Smooth muscle cell (in vitro differentiated cells): ENCODE measurements around the gene MXRA7. TPM values are rescaled to one million over a fixed set of nuclear protein-coding genes. Genes with fewer than 3 reads are reported as not detected.

Experiments
- DNase-seq: peaks from one replicate; lab custom pipeline; 2025; ENCODE audit not compliant: unreplicated experiment; lab: John Stamatoyannopoulos, UW
- H2AFZ ChIP-seq: fragments of 200-600 bp; sonication (generic); 2 replicates; pipeline ENCODE4 v1.6.0; 2016; ENCODE audit warnings: antibody characterized with exemption, low read depth, mild to moderate bottlenecking
- H3F3A ChIP-seq: fragments of 200-600 bp; sonication (generic); 2 replicates; pipeline ENCODE4 v1.6.0; 2017; ENCODE audit warnings: antibody characterized with exemption, low read depth
- H3K27ac ChIP-seq: fragments of 200-600 bp; sonication (generic); 2 replicates; pipeline ENCODE4 v1.5.1; 2016; ENCODE audit warnings: low read depth, mild to moderate bottlenecking
- H3K27me3 ChIP-seq: fragments of 200-600 bp; sonication (generic); 2 replicates; pipeline ENCODE4 v1.6.1; 2016; ENCODE audit warnings: low read depth, mild to moderate bottlenecking
- H3K36me3 ChIP-seq: fragments of 200-600 bp; sonication (generic); 2 replicates; pipeline ENCODE4 v1.5.1; 2016; ENCODE audit warnings: low read depth
- H3K4me1 ChIP-seq: fragments of 200-600 bp; sonication (generic); 2 replicates; pipeline ENCODE4 v1.5.1; 2016; ENCODE audit warnings: low read depth
- H3K4me2 ChIP-seq: fragments of 200-600 bp; sonication (generic); 2 replicates; pipeline ENCODE4 v1.6.0; 2016; ENCODE audit warnings: mild to moderate bottlenecking
- H3K4me3 ChIP-seq: fragments of 200-600 bp; sonication (generic); 2 replicates; pipeline ENCODE4 v1.5.1; 2016; ENCODE audit warnings: mild to moderate bottlenecking
- H3K79me2 ChIP-seq: fragments of 200-600 bp; sonication (generic); 2 replicates; pipeline ENCODE4 v1.6.0; 2016; ENCODE audit warnings: low read depth, mild to moderate bottlenecking
- H3K9ac ChIP-seq: fragments of 200-600 bp; sonication (generic); 2 replicates; pipeline ENCODE4 v1.6.0; 2016; ENCODE audit warnings: low read depth
- H3K9me3 ChIP-seq: fragments of 200-600 bp; sonication (generic); replicated peaks from 2 replicates; pipeline ENCODE4 v1.5.1; 2016; ENCODE audit warnings: low read depth
- H4K20me1 ChIP-seq: fragments of 200-600 bp; sonication (generic); 2 replicates; pipeline ENCODE4 v1.6.0; 2016; ENCODE audit warnings: low read depth
- WGBS: methylation state at CpG from one replicate; pipeline ENCODE4 v1.1.7; 2016; ENCODE audit warnings: low lambda C conversion rate; 5-methylcytosine and 5-hydroxymethylcytosine counted together
- polyA plus RNA-seq: library from polyadenylated mRNA; unstranded; fragments of >200 nt; fragmentation: Nextera tagmentation; extraction: Ambion mirVana; gene quantifications from 2 replicates; pipeline ENCODE4 v1.2.1, GENCODE V29; 2016
- total RNA-seq: library from RNA; depleted of rRNA; stranded (reverse); fragments of >200 nt; gene quantifications from 2 replicates; pipeline ENCODE4 v1.2.3, GENCODE V29; 2014
- TF ChIP-seq, protein P1 (sequence below): fragments of 200-600 bp; sonication (generic); IDR thresholded peaks from 2 replicates; pipeline ENCODE4 v1.5.1; 2017; ENCODE audit warnings: borderline replicate concordance, mild to moderate bottlenecking, antibody characterized with exemption; ENCODE audit not compliant: insufficient read depth, poor library complexity, severe bottlenecking

The MXRA7 gene
- total and polyA plus RNA-seq, 2 experiments from 2014 or later: 134 to 158 TPM

DNA sequence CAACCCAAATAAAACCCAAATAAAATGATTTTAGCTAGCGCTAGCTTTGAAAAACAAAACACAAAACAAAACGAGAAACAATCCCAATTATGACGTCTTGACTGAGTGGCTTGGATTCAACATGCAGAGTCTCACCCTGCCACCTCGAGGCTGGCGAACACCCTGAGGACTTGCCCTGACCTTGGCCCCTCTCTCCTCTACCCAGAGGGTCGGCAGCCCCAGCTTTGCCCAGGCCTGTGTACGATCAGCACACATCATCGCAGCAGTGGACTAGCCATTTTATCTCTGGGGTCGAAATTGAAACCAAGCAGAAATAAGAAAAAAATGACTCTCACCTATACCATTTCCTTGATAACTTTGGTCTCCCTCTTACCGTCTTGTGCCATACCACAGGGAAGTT, 10.7 kb upstream of the MXRA7 start:
- H3K27ac ChIP-seq: no peak overlapping the region
- no peak overlapping the region for H3K4me3 ChIP-seq
- no peaks in the 10 kb centered on the region for H3K9me3 ChIP-seq
- peaks cover 45% of the 10 kb centered on the region for H3K79me2 ChIP-seq
- no peak overlapping the region for H2AFZ ChIP-seq
- H3K4me1 ChIP-seq: peaks cover 2% of the 10 kb centered on the region
- no peaks in the 10 kb centered on the region for H3K27me3 ChIP-seq
- H3K9ac ChIP-seq: no peak overlapping the region
- peaks cover 19% of the 10 kb centered on the region for H3K36me3 ChIP-seq
- no peak for DNase-seq
- H3F3A ChIP-seq: peaks cover 32% of the 10 kb centered on the region
- no peak overlapping the region for H3K4me2 ChIP-seq
- peaks cover 91% of the 10 kb centered on the region for H4K20me1 ChIP-seq
- TF ChIP-seq, protein P1, sequence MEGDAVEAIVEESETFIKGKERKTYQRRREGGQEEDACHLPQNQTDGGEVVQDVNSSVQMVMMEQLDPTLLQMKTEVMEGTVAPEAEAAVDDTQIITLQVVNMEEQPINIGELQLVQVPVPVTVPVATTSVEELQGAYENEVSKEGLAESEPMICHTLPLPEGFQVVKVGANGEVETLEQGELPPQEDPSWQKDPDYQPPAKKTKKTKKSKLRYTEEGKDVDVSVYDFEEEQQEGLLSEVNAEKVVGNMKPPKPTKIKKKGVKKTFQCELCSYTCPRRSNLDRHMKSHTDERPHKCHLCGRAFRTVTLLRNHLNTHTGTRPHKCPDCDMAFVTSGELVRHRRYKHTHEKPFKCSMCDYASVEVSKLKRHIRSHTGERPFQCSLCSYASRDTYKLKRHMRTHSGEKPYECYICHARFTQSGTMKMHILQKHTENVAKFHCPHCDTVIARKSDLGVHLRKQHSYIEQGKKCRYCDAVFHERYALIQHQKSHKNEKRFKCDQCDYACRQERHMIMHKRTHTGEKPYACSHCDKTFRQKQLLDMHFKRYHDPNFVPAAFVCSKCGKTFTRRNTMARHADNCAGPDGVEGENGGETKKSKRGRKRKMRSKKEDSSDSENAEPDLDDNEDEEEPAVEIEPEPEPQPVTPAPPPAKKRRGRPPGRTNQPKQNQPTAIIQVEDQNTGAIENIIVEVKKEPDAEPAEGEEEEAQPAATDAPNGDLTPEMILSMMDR: no peak
- 95% methylated on average over 10 of the region's 10 CpGs for WGBS

DNA sequence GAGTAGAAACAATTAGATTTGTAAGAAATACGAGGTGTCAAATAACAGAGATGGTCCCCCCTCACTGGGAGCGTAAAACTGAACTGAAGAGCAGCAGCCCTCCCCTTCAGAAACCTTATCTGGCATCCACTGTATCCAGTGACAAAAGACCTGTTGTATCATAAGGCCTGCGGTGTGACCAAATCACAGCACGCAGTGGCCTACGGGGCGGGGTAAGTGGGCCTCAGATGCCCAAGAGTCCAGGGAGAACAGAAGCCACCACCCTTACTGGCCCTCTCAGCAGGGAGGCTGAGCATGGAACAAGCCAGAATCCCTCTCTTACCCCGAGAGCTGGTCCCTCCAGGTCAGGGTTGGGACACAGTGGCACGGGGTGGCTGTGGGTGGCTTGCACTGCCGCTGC, 10.2 kb upstream of the MXRA7 start:
- WGBS: 96% methylated on average over 9 of the region's 9 CpGs
- Histone ChIP-seq H3K4me3 (no peak overlapping the region), H3K9me3 (no peaks in the 10 kb centered on the region), H3K36me3 (peaks cover 19% of the 10 kb centered on the region), H3K27ac (no peak overlapping the region), H3K27me3 (no peaks in the 10 kb centered on the region), H3K4me1 (peaks cover 2% of the 10 kb centered on the region), H4K20me1 (peaks cover 94% of the 10 kb centered on the region), H2AFZ (no peak overlapping the region), H3K4me2 (no peak overlapping the region), H3F3A (peaks cover 32% of the 10 kb centered on the region), H3K79me2 (peaks cover 45% of the 10 kb centered on the region), H3K9ac (no peak overlapping the region)
- TF ChIP-seq, protein P1: no peak
- DNase-seq: no peak

DNA sequence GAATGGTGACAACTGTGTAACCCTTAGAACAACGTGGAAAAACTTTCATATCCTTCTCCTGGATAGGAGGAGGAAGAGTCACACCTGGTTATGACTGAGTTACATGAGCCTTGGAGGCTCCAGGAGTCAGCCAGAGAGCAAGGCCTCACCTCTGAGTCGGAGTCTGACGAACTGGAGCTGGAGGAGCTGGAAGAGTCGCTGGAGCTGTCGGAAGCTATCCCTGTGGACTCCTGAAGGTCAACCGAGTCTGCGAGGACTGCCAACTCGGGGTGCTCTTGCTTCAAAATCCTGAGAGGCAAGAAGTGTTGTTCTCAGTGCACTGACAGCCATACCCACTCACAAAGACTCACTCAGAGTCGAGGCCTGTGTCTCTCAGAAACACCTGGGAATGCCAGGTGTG, 9.4 kb upstream of the MXRA7 start:
- Histone ChIP-seq H3K4me1 (peaks cover 3% of the 10 kb centered on the region), H3K27me3 (no peaks in the 10 kb centered on the region), H3K27ac (no peak overlapping the region), H3K79me2 (peaks cover 40% of the 10 kb centered on the region), H3K36me3 (peaks cover 19% of the 10 kb centered on the region), H4K20me1 (peaks cover 96% of the 10 kb centered on the region), H3K4me2 (no peak overlapping the region), H3F3A (peaks cover 32% of the 10 kb centered on the region), H2AFZ (no peak overlapping the region), H3K9ac (no peak overlapping the region), H3K9me3 (no peaks in the 10 kb centered on the region), H3K4me3 (no peak overlapping the region)
- DNase-seq: no peak
- WGBS: 99% methylated on average over 9 of the region's 9 CpGs
- TF ChIP-seq, protein P1: no peak

DNA sequence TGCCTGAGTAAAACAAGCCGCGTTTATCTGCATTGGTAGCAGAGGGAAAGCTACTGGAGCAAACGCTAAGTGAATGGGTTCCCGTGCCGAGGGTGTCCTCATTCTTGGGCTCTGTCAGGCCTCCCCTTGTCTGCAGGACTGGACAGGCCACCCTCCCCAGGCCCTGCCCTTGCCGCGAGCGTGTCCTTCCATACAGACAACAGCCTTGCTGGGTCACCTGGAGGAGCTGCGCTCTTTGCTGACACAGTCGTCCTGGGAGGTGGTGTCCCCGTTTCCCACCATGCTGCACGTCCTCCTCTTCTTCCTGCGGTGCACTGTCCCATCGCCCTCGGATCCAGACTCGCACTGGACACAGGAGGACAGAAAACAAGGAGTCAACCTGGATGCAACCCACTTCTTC, 7.8 kb upstream of the MXRA7 start:
- no peak for DNase-seq
- H3K79me2 ChIP-seq: peaks cover 23% of the 10 kb centered on the region
- H3K27ac ChIP-seq: no peak overlapping the region

More for the DNA sequence above, 7.8 kb upstream of the MXRA7 start:
- H3K4me3 ChIP-seq: no peak overlapping the region
- peaks cover 5% of the 10 kb centered on the region for H3K4me1 ChIP-seq
- no peaks in the 10 kb centered on the region for H3K27me3 ChIP-seq
- H2AFZ ChIP-seq: no peak overlapping the region
- H4K20me1 ChIP-seq: peaks cover 96% of the 10 kb centered on the region
- no peak overlapping the region for H3K4me2 ChIP-seq
- peaks cover 32% of the 10 kb centered on the region for H3F3A ChIP-seq
- H3K9me3 ChIP-seq: no peaks in the 10 kb centered on the region
- TF ChIP-seq, protein P1: no peak
- WGBS: 95% methylated on average over 16 of the region's 16 CpGs
- H3K9ac ChIP-seq: no peak overlapping the region
- H3K36me3 ChIP-seq: peaks cover 19% of the 10 kb centered on the region
